DOHH2 (cell line): ENCODE measurements around the gene TMEM212.

Source experiments
- H3F3A ChIP-seq: fragments of 200-600 bp; sonication (generic), shearing (Covaris generic); 2 replicates; pipeline ENCODE4 v1.6.0; 2016; ENCODE audit warnings: antibody characterized with exemption, mild to moderate bottlenecking; ENCODE audit not compliant: control insufficient read depth, insufficient read depth
- H3K27ac ChIP-seq: fragments of 200-600 bp; sonication (generic); 2 replicates; pipeline ENCODE4 v1.5.1; 2014; ENCODE audit warnings: low read depth, mild to moderate bottlenecking, low read length, moderate library complexity
- H3K27me3 ChIP-seq: fragments of 200-600 bp; sonication (generic); 2 replicates; pipeline ENCODE4 v1.6.1; 2014; ENCODE audit warnings: mild to moderate bottlenecking, low read length, mixed read lengths; ENCODE audit not compliant: control insufficient read depth
- H3K36me3 ChIP-seq: fragments of 200-600 bp; sonication (generic); 2 replicates; pipeline ENCODE4 v1.6.1; 2014; ENCODE audit warnings: mild to moderate bottlenecking, low read length, moderate library complexity, mixed read lengths; ENCODE audit not compliant: control insufficient read depth
- H3K4me1 ChIP-seq: fragments of 200-600 bp; sonication (generic); 2 replicates; pipeline ENCODE4 v1.6.1; 2014; ENCODE audit warnings: mild to moderate bottlenecking, low read length, mixed read lengths; ENCODE audit not compliant: control insufficient read depth
- H3K4me2 ChIP-seq: fragments of 200-600 bp; sonication (generic); 2 replicates; pipeline ENCODE4 v1.6.0; 2014; ENCODE audit warnings: mild to moderate bottlenecking, low read length, moderate library complexity
- H3K4me3 ChIP-seq: fragments of 200-600 bp; sonication (generic); 2 replicates; pipeline ENCODE4 v1.5.1; 2014; ENCODE audit warnings: mild to moderate bottlenecking, low read length, mixed read lengths
- H3K79me2 ChIP-seq: fragments of 200-600 bp; sonication (generic); 2 replicates; pipeline ENCODE4 v1.6.1; 2014; ENCODE audit warnings: mild to moderate bottlenecking, low read length, mixed read lengths; ENCODE audit not compliant: control insufficient read depth
- H3K9me2 ChIP-seq: fragments of 200-600 bp; sonication (generic); replicated peaks from 2 replicates; pipeline ENCODE4 v1.6.1; 2014; ENCODE audit warnings: mild to moderate bottlenecking, low read length, mixed read lengths; ENCODE audit not compliant: control insufficient read depth
- H3K9me3 ChIP-seq: fragments of 200-600 bp; sonication (generic); 2 replicates; pipeline ENCODE4 v1.6.1; 2014; ENCODE audit warnings: antibody characterized with exemption, low read length, mixed read lengths; ENCODE audit not compliant: control insufficient read depth, insufficient read depth
- H4K20me1 ChIP-seq: fragments of 200-600 bp; sonication (generic); 2 replicates; pipeline ENCODE4 v1.6.0; 2014; ENCODE audit warnings: low read depth, mild to moderate bottlenecking, antibody characterized with exemption, low read length, moderate library complexity; ENCODE audit not compliant: control insufficient read depth, insufficient read depth
- EZH2phosphoT487 ChIP-seq: fragments of 200-600 bp; sonication (generic); IDR thresholded peaks from 2 replicates; pipeline ENCODE4 v1.6.1; 2017; ENCODE audit warnings: borderline replicate concordance, mild to moderate bottlenecking, antibody characterized with exemption, low read length, moderate library complexity, mixed read lengths
- TF ChIP-seq, protein P1 (sequence below): fragments of 200-600 bp; sonication (generic); IDR thresholded peaks from one replicate; pipeline ENCODE4 v1.5.1; 2014; ENCODE audit warnings: antibody characterized with exemption, mild to moderate bottlenecking, low read depth, low read length; ENCODE audit not compliant: poor library complexity, severe bottlenecking

TMEM212 gene

DNA sequence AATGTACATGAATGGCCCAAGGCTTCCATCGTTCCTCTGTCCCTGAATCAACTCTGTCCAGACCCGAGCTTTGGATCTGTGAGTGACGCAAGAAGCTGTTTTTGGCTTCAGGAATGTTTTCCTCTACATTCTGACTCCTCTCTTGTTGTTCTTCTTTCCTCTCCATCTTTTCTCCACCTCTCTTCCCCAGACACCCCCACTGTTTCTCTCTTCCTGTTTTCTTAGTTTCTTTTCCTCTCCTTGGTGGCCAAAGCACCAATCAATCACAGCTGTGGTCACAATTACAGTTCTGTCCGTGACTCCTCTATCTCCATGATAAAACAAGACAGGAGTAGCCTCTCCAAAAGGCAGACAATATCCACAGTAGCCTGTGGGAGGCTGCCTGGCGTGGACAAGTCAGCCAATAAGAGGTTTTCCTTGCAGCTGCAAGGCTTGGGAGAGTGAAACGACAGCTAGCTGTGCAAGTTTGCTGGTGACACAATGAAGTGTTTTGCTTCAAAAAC, 4.9 kb upstream of the TMEM212 start:
- Histone ChIP-seq H3K36me3 (no peaks in the 10 kb centered on the region), H4K20me1 (no peaks in the 10 kb centered on the region), H3K27ac (no peak overlapping the region), H3K27me3 (no peaks in the 10 kb centered on the region), H3K9me2 (no peaks in the 10 kb centered on the region), H3K4me2 (no peak overlapping the region), H3K9me3 (no peaks in the 10 kb centered on the region), H3K4me3 (no peak overlapping the region), H3K4me1 (no peaks in the 10 kb centered on the region), H3F3A (no peaks in the 10 kb centered on the region), H3K79me2 (no peaks in the 10 kb centered on the region)
- TF ChIP-seq, protein P1, sequence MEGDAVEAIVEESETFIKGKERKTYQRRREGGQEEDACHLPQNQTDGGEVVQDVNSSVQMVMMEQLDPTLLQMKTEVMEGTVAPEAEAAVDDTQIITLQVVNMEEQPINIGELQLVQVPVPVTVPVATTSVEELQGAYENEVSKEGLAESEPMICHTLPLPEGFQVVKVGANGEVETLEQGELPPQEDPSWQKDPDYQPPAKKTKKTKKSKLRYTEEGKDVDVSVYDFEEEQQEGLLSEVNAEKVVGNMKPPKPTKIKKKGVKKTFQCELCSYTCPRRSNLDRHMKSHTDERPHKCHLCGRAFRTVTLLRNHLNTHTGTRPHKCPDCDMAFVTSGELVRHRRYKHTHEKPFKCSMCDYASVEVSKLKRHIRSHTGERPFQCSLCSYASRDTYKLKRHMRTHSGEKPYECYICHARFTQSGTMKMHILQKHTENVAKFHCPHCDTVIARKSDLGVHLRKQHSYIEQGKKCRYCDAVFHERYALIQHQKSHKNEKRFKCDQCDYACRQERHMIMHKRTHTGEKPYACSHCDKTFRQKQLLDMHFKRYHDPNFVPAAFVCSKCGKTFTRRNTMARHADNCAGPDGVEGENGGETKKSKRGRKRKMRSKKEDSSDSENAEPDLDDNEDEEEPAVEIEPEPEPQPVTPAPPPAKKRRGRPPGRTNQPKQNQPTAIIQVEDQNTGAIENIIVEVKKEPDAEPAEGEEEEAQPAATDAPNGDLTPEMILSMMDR, result no peak
- no peak for TF ChIP-seq EZH2phosphoT487

DNA sequence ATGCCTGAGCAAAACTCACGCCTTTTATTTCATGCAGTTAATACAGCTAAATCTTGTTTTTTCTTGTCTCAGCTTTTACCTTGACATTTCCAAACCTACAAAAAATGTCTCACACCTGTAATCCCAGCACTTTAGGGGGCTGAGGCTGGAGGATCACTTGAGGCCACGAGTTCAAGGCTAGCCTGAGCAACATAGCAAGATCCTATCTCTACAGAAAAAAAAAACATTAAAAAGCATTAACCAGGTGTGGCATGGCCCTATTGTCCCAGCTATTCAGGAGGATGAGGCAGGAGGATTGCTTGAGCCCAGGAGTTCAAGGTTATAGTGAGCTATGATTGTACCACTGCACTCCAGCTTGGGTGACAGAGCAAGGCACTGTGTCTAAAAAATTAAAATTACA, 3.9 kb upstream of the TMEM212 start:
- H3K27me3 ChIP-seq, result no peaks in the 10 kb centered on the region
- no peaks in the 10 kb centered on the region for H3K36me3 ChIP-seq
- TF ChIP-seq EZH2phosphoT487, result no peak
- TF ChIP-seq, protein P1, result no peak
- H3K27ac ChIP-seq, result no peak overlapping the region
- H4K20me1 ChIP-seq, result no peaks in the 10 kb centered on the region
- H3K79me2 ChIP-seq, result no peaks in the 10 kb centered on the region
- H3K4me2 ChIP-seq, result no peak overlapping the region
- no peak overlapping the region for H3K4me3 ChIP-seq
- H3F3A ChIP-seq, result no peaks in the 10 kb centered on the region
- no peaks in the 10 kb centered on the region for H3K9me2 ChIP-seq
- no peaks in the 10 kb centered on the region for H3K9me3 ChIP-seq
- no peaks in the 10 kb centered on the region for H3K4me1 ChIP-seq

DNA sequence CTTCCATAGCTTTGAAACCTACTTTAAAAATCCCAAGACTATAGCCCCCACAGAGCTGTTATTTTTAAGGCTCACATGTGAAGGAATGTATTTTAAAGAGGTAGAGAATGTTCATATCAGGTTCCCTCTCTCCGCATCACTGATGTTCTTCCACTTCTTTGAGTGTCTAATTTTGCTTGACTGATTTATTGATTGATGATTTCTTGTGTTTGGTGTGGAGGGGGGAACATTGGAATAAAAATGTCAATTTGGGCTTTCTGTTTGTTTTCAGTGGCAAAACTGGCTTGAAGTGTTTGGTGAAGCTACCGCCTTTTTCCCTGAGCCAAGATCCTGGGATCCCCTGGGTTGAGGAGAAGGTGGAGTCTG, 2.7 kb upstream of the TMEM212 start:
- no peaks in the 10 kb centered on the region for H3K9me3 ChIP-seq
- H3K4me2 ChIP-seq, result no peak overlapping the region
- no peaks in the 10 kb centered on the region for H3K27me3 ChIP-seq
- no peak overlapping the region for H3K4me3 ChIP-seq
- no peaks in the 10 kb centered on the region for H3F3A ChIP-seq
- H3K36me3 ChIP-seq, result no peaks in the 10 kb centered on the region
- no peak overlapping the region for H3K27ac ChIP-seq
- no peaks in the 10 kb centered on the region for H3K4me1 ChIP-seq
- TF ChIP-seq, protein P1, result no peak
- no peak for TF ChIP-seq EZH2phosphoT487
- no peaks in the 10 kb centered on the region for H4K20me1 ChIP-seq
- H3K9me2 ChIP-seq, result no peaks in the 10 kb centered on the region
- H3K79me2 ChIP-seq, result no peaks in the 10 kb centered on the region
